Measurements from ENCODE around the gene BOC.

BOC gene

GRCh38 chr3:113185194-113185835 is 26.0 kb upstream of the BOC start:
- DNase-seq (ENCODE audit: low spot score): no peak

- DNase-seq (ENCODE audit: low spot score): no peak
These were observed 24.8 kb upstream of the BOC start for GRCh38 chr3:113186566-113186965.

- DNase-seq (ENCODE audit: low spot score): no peak
These were observed 18.1 kb upstream of the BOC start for GRCh38 chr3:113193288-113193687.

GRCh38 chr3:113193719-113194118 is 17.6 kb upstream of the BOC start:
- DNase-seq (ENCODE audit: low spot score): no peak

- no peak for DNase-seq (ENCODE audit: low spot score)
These were observed 16.4 kb upstream of the BOC start for GRCh38 chr3:113194823-113195401.

- no peak for DNase-seq (ENCODE audit: low spot score)
These were observed 11.0 kb upstream of the BOC start for GRCh38 chr3:113200351-113200750.

- no peak for DNase-seq (ENCODE audit: low spot score)
These were observed 10.4 kb upstream of the BOC start for GRCh38 chr3:113200946-113201345.

- no peak for DNase-seq (ENCODE audit: low spot score)
These were observed 7.0 kb upstream of the BOC start for GRCh38 chr3:113204371-113204770.

- DNase-seq (ENCODE audit: low spot score): no peak
These were observed 5.9 kb upstream of the BOC start for GRCh38 chr3:113205481-113205880.

- no peak for DNase-seq (ENCODE audit: low spot score)
These were observed 590 bp upstream of the BOC start for GRCh38 chr3:113210604-113211329.

- no peak for DNase-seq (ENCODE audit: low spot score)
These were observed 940 bp downstream of the BOC start for GRCh38 chr3:113212150-113212843.

GRCh38 chr3:113212844-113213375 is 1.6 kb downstream of the BOC start:
- DNase-seq (ENCODE audit: low spot score): no peak

GRCh38 chr3:113213896-113214587 is 2.7 kb downstream of the BOC start:
- DNase-seq (ENCODE audit: low spot score): no peak

- no peak for DNase-seq (ENCODE audit: low spot score)
These were observed 3.7 kb downstream of the BOC start for GRCh38 chr3:113214917-113215595.

GRCh38 chr3:113216393-113216792 is 5.0 kb downstream of the BOC start:
- no peak for DNase-seq (ENCODE audit: low spot score)

GRCh38 chr3:113218011-113218680 is 6.8 kb downstream of the BOC start:
- no peak for DNase-seq (ENCODE audit: low spot score)

GRCh38 chr3:113218681-113219045 is 7.3 kb downstream of the BOC start:
- DNase-seq (ENCODE audit: low spot score): no peak

GRCh38 chr3:113219605-113220300 is 8.4 kb downstream of the BOC start:
- DNase-seq (ENCODE audit: low spot score): no peak

GRCh38 chr3:113220721-113221120 is 9.4 kb downstream of the BOC start:
- DNase-seq (ENCODE audit: low spot score): no peak

- no peak for DNase-seq (ENCODE audit: low spot score)
These were observed 10.4 kb downstream of the BOC start for GRCh38 chr3:113221721-113222257.
